Astrocyte (in vitro differentiated cells and primary cell): Measurements from ENCODE around the gene ARSA. TPM values are rescaled to one million over a fixed set of nuclear protein-coding genes. Genes with fewer than 3 reads are reported as not detected.
A peak's percentile ranks its signal among the peaks of the same experiment; 100 is the strongest.

Experiments
- DNase-seq: peaks from one replicate; pipeline ENCODE4 v3.0.0-alpha.2; 2010; ENCODE audit warnings: low read depth
- FAIRE-seq: peaks from 2 replicates; lab custom pipeline; 2011; peaks lifted over from hg19 to GRCh38; lab: Jason Lieb, UNC
- H2AFZ ChIP-seq: 2 replicates; pipeline ENCODE4 v1.6.0; 2012; ENCODE audit warnings: low read depth, low read length, inconsistent platforms
- H3K27ac ChIP-seq: 2 replicates; pipeline ENCODE4 v1.5.1; 2011; ENCODE audit warnings: low read depth, low read length, inconsistent platforms
- H3K27me3 ChIP-seq: 2 replicates; pipeline ENCODE4 v1.6.0; 2011; ENCODE audit warnings: low read length, inconsistent platforms; ENCODE audit not compliant: insufficient read depth
- H3K36me3 ChIP-seq: 2 replicates; pipeline ENCODE4 v1.5.1; 2011; ENCODE audit warnings: low read length, inconsistent platforms; ENCODE audit not compliant: insufficient read depth
- H3K4me1 ChIP-seq: 2 replicates; pipeline ENCODE4 v1.5.1; 2011; ENCODE audit warnings: low read length, inconsistent platforms; ENCODE audit not compliant: insufficient read depth
- H3K4me2 ChIP-seq: 2 replicates; pipeline ENCODE4 v1.6.0; 2012; ENCODE audit warnings: low read length, inconsistent platforms
- H3K4me3 ChIP-seq: 2 replicates; pipeline ENCODE4 v1.5.1; 2011; ENCODE audit warnings: low read depth, mild to moderate bottlenecking, low read length, inconsistent platforms; ENCODE audit not compliant: insufficient read depth
- H3K79me2 ChIP-seq: 2 replicates; pipeline ENCODE4 v1.6.0; 2012; ENCODE audit warnings: mild to moderate bottlenecking, low read length, inconsistent platforms; ENCODE audit not compliant: insufficient read depth
- H3K9ac ChIP-seq: 2 replicates; pipeline ENCODE4 v1.6.0; 2012; ENCODE audit warnings: mild to moderate bottlenecking, low read length, inconsistent platforms
- H3K9me3 ChIP-seq: 2 replicates; pipeline ENCODE4 v1.5.1; 2012; ENCODE audit warnings: low read depth, mild to moderate bottlenecking, low read length, inconsistent platforms; ENCODE audit not compliant: insufficient read depth
- H4K20me1 ChIP-seq: 2 replicates; pipeline ENCODE4 v1.6.0; 2012; ENCODE audit warnings: low read length, inconsistent platforms; ENCODE audit not compliant: insufficient read depth
- H3K27ac Mint-ChIP-seq: one replicate; pipeline ENCODE4 v1.8.0; 2021; ENCODE audit warnings: mild to moderate bottlenecking, mixed read lengths; ENCODE audit not compliant: unreplicated experiment
- H3K27me3 Mint-ChIP-seq: one replicate; pipeline ENCODE4 v1.8.0; 2021; ENCODE audit warnings: low read depth, mixed read lengths; ENCODE audit not compliant: unreplicated experiment
- H3K36me3 Mint-ChIP-seq: one replicate; pipeline ENCODE4 v1.8.0; 2021; ENCODE audit warnings: low read depth, mixed read lengths; ENCODE audit not compliant: unreplicated experiment
- H3K4me1 Mint-ChIP-seq: one replicate; pipeline ENCODE4 v1.8.0; 2021; ENCODE audit warnings: low read depth, mixed read lengths; ENCODE audit not compliant: unreplicated experiment
- H3K4me3 Mint-ChIP-seq: one replicate; pipeline ENCODE4 v1.8.0; 2021; ENCODE audit warnings: mild to moderate bottlenecking, moderate library complexity, mixed read lengths; ENCODE audit not compliant: unreplicated experiment
- H3K9me3 Mint-ChIP-seq: one replicate; pipeline ENCODE4 v1.8.0; 2021; ENCODE audit warnings: mild to moderate bottlenecking, mixed read lengths; ENCODE audit not compliant: unreplicated experiment
- EZH2 ChIP-seq: IDR thresholded peaks from 2 replicates; pipeline ENCODE4 v1.6.1; 2012; ENCODE audit warnings: mild to moderate bottlenecking, low read length, inconsistent platforms; ENCODE audit not compliant: insufficient read depth
- total RNA-seq: library from RNA; stranded (reverse); gene quantifications from 2 replicates; pipeline ENCODE4 v1.2.1, GENCODE V29; 2021
- TF ChIP-seq, protein P1 (sequence below): IDR thresholded peaks from 2 replicates; pipeline ENCODE4 v1.5.1; 2011; ENCODE audit warnings: low read depth, mild to moderate bottlenecking, inconsistent platforms, low read length, moderate library complexity; ENCODE audit not compliant: insufficient read depth

ARSA gene
- total RNA-seq, 1 donor from 2014 or later: 25.5 TPM

DNA sequence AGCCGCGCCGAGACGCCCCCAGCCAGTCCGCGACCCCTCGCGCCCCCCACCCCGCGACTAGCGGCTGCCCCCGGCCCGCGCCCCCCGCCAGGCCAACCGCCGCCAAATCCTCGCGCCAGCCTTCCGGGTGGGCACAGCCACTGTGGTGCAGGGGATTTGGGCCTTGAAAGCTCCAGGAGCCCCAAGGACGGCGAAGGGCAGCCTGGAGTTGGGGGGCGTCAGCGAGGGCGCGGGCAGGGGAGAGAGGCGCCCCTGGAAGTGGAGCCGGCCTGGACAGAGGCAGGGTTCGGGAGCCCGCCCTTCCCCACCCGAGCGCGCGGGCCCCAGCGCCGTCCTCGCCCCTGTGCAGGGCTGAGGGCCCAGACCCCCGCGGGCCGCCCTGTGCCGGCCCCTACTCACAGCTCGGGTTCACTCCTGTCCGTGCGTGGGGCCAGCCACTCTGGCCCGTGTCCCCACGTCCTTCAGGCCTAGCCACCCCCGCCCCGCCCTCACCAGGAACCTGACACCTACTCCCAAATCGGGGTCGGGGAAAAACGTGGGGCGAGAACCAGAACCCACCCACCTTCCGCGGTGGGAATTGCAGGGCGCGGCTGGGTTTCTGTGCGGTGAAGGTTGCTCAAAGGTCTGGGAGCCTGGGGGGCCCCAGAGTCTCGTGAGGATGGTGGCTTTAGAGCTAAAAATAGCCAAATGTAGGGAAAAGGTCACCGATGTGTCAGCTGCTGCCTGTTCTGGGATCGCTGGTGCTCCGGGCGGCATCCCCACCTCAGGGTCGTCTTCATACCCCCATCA lies 49.8 kb downstream of the ARSA start, which contains the start of gene CPT1B:
Gene CPT1B (minus strand): TSS at position 441 of the 789 bp plus-strand sequence. CDS start 512 bp downstream, outside the sequence.
- Histone ChIP-seq H3K27ac (no peak within 1 kb of the TSS), H3K4me1 (peaks cover 9% of the 10 kb centered on the region), H3K4me2 (no peak within 1 kb of the TSS), H3K27me3 (peaks cover 8% of the 10 kb centered on the region), H3K9me3 (no peaks in the 10 kb centered on the region), H3K36me3 (no peaks in the 10 kb centered on the region), H2AFZ (no peak within 1 kb of the TSS), H3K9ac (no peak within 1 kb of the TSS), H3K79me2 (peaks cover 6% of the 10 kb centered on the region), H4K20me1 (no peaks in the 10 kb centered on the region), H3K4me3 (no peak within 1 kb of the TSS)
- Mint-ChIP-seq H3K9me3 (no peaks in the 10 kb centered on the region), H3K4me1 (peaks cover 3% of the 10 kb centered on the region), H3K27me3 (no peaks in the 10 kb centered on the region), H3K4me3 (no peak within 1 kb of the TSS), H3K27ac (no peak within 1 kb of the TSS), H3K36me3 (peaks cover 3% of the 10 kb centered on the region)
- DNase-seq (no peak), FAIRE-seq (no peak)
- TF ChIP-seq EZH2: peak; percentile 62
- TF ChIP-seq, protein P1, sequence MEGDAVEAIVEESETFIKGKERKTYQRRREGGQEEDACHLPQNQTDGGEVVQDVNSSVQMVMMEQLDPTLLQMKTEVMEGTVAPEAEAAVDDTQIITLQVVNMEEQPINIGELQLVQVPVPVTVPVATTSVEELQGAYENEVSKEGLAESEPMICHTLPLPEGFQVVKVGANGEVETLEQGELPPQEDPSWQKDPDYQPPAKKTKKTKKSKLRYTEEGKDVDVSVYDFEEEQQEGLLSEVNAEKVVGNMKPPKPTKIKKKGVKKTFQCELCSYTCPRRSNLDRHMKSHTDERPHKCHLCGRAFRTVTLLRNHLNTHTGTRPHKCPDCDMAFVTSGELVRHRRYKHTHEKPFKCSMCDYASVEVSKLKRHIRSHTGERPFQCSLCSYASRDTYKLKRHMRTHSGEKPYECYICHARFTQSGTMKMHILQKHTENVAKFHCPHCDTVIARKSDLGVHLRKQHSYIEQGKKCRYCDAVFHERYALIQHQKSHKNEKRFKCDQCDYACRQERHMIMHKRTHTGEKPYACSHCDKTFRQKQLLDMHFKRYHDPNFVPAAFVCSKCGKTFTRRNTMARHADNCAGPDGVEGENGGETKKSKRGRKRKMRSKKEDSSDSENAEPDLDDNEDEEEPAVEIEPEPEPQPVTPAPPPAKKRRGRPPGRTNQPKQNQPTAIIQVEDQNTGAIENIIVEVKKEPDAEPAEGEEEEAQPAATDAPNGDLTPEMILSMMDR: no peak

DNA sequence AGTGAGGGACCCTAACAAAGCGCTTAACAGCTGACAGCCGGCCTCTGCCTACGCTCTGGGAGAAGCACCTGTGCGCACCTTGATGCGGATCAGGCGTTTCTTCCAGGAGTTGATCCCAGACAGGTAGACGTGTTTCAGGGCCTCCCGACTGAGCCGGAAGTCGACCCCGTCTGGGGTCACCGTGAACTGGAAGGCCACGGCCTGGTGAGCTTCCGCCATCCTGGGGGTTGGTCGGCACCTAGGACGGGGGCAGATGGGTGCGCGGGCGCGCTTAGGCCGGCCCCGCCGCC lies 50.3 kb downstream of the ARSA start:
- H3K27me3 ChIP-seq: peaks cover 8% of the 10 kb centered on the region
- H3K27ac ChIP-seq: no peak overlapping the region
- H3K4me2 ChIP-seq: no peak overlapping the region
- H3K36me3 ChIP-seq: no peaks in the 10 kb centered on the region
- H3K9me3 ChIP-seq: no peaks in the 10 kb centered on the region
- H3K27me3 Mint-ChIP-seq: no peaks in the 10 kb centered on the region
- no peaks in the 10 kb centered on the region for H3K9me3 Mint-ChIP-seq
- H3K4me1 ChIP-seq: peaks cover 9% of the 10 kb centered on the region
- no peak overlapping the region for H2AFZ ChIP-seq
- FAIRE-seq (no peak), DNase-seq (no peak)
- no peak overlapping the region for H3K9ac ChIP-seq
- no peak overlapping the region for H3K4me3 Mint-ChIP-seq
- H3K4me3 ChIP-seq: no peak overlapping the region
- H4K20me1 ChIP-seq: no peaks in the 10 kb centered on the region
- peaks cover 3% of the 10 kb centered on the region for H3K4me1 Mint-ChIP-seq
- peaks cover 6% of the 10 kb centered on the region for H3K79me2 ChIP-seq
- TF ChIP-seq, protein P1: no peak
- no peak for TF ChIP-seq EZH2
- H3K27ac Mint-ChIP-seq: no peak overlapping the region
- H3K36me3 Mint-ChIP-seq: peaks cover 4% of the 10 kb centered on the region
